ENCODE results near the gene AMDHD1.

- TF ChIP-seq POLR2A (IDR thresholded peaks at IDR 0.05) (no peak), POLR2AphosphoS5 (IDR thresholded peaks at IDR 0.05) (no peak), CTCF (IDR thresholded peaks at IDR 0.05 in 8 of 11, conservative IDR thresholded peaks at IDR 0.05 in 3 of 11) (no peak)
These were observed 8.4 kb downstream of the AMDHD1 start for GRCh38 chr12:95951515-95951914.

Measured in spleen (tissue), 7 donors.